Activated naive CD4-positive, alpha-beta T cell treated with anti-CD3 and anti-CD28 coated beads, Interleukin-2, amount 50 U/mL, for 72 hours (primary cell): ENCODE results near the gene DOK3. TPM values are rescaled to one million over a fixed set of nuclear protein-coding genes. Genes with fewer than 3 reads are reported as not detected.

Experiments used
- ATAC-seq, 2 donors: fragments of 150-1000 bp; cut with Tn5 transposase; 2 replicates each; pipeline ENCODE4 v1.10.0; 2021; ENCODE audit warnings: mild to moderate bottlenecking in 2 of 2, moderate library complexity in 2 of 2
- DNase-seq, 2 donors: peaks; one replicate each; pipeline ENCODE4 v3.0.0; 2021 to 2022; ENCODE audit warnings: low spot score in 2 of 2
- H3K27ac Mint-ChIP-seq, 2 donors: one replicate each; pipeline ENCODE4 v1.8.0; 2022; ENCODE audit warnings: mild to moderate bottlenecking in 2 of 2, mixed read lengths in 2 of 2
- H3K36me3 Mint-ChIP-seq, 2 donors: one replicate each; pipeline ENCODE4 v1.8.0; 2022; ENCODE audit warnings: mixed read lengths in 2 of 2
- H3K9me3 Mint-ChIP-seq, 2 donors: one replicate each; pipeline ENCODE4 v1.8.0; 2022; ENCODE audit warnings: mixed read lengths in 2 of 2
- total RNA-seq, 2 donors: library from RNA; stranded (reverse); gene quantifications; one replicate each; pipeline ENCODE4 v1.2.3, GENCODE V29; 2022

The DOK3 gene
- total RNA-seq, 2 donors from 2014 or later, result 1.8 to 14.9 TPM

DNA sequence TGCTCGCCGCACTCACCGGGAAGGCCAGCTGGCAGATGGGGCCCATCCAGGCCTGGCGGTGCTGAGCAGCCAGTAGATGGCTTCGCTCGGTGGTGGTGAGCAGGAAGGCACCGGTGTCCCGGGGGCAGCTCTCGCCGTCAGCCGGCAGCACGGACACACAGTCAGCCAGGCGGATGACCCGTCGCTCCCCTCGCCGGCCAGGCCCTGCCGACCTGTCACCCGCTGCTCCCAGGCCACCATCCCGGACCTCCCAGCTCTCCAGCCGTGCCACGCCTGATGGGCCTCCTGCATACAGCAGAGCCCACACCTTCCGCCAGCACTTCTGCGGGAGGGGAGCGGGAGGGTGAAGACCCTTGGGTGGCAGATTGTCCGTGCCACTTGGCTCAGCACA, 1.4 kb downstream of the DOK3 start:
- DNase-seq (no peak), ATAC-seq (no peak)
- H3K9me3 Mint-ChIP-seq, result no peaks in the 10 kb centered on the region
- H3K27ac Mint-ChIP-seq, result no peak overlapping the region
- H3K36me3 Mint-ChIP-seq, result peaks cover 5 to 13% of the 10 kb centered on the region in 2 donors

DNA sequence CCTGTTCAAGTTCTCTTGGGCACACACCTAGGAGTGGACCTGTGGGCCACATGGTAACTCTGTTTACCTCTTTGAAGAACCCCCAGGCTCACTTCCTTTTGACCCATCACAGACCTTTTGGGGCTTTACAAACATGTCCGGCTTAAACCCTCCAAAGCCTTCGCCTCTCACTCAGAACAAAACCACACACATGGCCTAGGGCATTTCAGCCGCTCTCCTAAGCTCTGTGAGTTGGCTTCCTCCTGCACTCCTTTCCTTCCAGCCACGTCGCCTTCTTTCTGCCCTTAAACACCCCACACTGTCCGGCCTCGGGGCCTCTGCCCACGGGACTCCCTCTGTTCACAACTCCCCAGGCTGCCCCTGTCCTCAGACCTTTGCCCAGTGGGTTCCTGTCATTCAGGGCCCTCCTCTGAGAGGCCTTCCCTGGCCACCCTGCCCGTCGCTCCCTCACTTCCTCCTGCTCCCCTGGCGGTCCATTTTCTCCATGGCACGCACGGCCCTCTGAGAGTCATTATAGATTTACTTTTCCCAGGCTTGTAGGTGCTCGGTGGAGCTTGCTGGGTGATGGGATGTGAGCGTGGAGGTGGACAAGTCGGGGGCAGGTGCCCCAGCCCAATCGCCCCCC, 1.9 kb downstream of the DOK3 start:
- DNase-seq (no peak), ATAC-seq (no peak)
- Mint-ChIP-seq H3K36me3 (peaks cover 0 to 8% of the 10 kb centered on the region in 2 donors), H3K27ac (no peak overlapping the region), H3K9me3 (no peaks in the 10 kb centered on the region)

DNA sequence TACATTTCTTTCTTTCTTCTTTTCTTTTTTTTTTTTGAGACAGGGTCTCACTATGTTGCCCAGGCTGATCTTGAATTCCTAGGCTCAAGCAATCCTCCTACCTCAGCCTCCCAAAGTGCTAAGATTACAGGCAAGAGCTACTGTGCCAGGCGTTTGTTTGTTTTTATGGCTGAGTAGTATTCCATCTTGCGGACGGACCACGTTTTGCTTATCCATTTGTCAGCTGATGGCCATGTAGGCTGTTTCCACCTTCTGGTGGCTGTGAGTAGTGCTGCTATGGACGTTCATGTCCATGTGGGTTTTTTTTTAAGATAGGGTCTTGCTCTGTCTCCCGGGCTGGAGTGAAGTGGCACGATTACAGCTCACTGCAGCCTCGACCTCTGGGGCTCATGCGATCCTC, 2.5 kb downstream of the DOK3 start:
- Mint-ChIP-seq H3K27ac (peak overlapping the region in 1 of 2 donors; percentile 88), H3K9me3 (no peaks in the 10 kb centered on the region), H3K36me3 (peaks cover 0 to 7% of the 10 kb centered on the region in 2 donors)
- no peak for DNase-seq
- ATAC-seq, result no peak

DNA sequence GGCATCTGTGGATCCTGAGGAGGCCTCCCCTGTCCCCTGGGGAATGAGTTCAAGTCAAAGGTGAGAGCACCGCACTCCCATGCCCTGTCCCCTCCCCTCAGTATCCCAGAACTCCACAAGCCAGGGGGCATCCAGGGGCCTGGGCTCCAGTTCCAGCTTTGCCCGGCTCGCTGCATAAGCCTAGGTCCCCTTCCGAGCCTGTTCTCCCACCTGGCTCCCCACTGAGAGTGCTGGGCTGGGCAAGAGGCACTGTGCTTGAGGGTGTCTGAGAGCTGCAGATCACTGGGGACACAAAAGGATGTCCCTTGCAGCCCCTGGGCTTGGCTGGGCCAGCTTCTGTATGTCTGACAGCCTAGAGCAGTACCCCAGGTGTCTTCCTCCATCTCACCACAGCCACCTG, 4.6 kb downstream of the DOK3 start:
- H3K36me3 Mint-ChIP-seq, result no peaks in the 10 kb centered on the region
- no peak for DNase-seq
- H3K27ac Mint-ChIP-seq, result no peak overlapping the region
- ATAC-seq, result no peak
- no peaks in the 10 kb centered on the region for H3K9me3 Mint-ChIP-seq

DNA sequence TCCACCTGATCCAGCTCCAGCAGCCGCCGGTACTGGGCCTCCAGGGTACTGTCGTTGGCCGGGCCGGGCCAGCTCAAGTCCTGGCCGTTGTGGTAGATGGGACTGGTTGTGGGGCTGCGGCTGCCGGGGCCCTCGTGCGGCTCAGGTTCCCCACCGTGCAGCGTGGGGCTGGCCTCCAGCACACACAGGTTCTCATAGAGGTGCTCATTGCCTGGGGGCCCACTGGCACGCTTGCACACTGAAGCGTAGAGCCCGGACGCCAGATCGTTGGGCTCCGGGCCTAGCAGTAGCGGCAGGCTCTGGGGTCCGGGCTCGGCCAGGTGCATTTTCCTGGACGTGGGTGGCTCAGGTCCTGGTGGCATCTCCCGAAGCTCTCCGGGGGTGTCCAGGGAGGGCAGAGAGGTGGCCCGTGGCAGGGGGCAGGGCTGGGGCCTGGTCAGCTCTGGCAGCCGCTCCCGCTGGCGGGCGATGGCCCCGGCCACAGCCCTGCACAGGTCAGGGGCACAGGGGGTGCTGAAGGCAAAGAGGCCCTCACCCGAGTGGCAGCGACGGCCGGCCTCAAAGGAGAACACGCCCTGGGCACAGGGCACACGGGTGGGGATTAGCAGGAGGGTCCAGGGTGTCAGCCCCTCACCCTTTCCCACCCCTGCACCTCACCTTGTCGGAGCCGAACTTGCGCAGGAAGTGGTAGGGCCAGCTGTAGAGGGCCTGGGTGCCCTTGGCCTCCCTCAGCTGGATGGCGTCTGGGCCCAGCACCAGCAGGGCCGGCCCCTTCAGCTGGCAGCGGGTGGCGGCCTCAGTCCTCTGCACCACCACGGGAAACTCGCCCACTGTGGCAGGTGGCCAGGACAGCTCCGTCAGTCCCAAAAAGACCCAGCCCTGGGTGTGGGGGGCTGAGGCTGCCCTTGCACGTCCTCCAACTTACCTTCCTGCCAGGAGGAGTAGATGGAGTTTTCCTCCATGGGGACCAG, 5.3 kb downstream of the DOK3 start:
- no peak overlapping the region for H3K27ac Mint-ChIP-seq
- DNase-seq, result no peak
- ATAC-seq, result no peak
- H3K36me3 Mint-ChIP-seq, result no peaks in the 10 kb centered on the region
- H3K9me3 Mint-ChIP-seq, result no peaks in the 10 kb centered on the region

DNA sequence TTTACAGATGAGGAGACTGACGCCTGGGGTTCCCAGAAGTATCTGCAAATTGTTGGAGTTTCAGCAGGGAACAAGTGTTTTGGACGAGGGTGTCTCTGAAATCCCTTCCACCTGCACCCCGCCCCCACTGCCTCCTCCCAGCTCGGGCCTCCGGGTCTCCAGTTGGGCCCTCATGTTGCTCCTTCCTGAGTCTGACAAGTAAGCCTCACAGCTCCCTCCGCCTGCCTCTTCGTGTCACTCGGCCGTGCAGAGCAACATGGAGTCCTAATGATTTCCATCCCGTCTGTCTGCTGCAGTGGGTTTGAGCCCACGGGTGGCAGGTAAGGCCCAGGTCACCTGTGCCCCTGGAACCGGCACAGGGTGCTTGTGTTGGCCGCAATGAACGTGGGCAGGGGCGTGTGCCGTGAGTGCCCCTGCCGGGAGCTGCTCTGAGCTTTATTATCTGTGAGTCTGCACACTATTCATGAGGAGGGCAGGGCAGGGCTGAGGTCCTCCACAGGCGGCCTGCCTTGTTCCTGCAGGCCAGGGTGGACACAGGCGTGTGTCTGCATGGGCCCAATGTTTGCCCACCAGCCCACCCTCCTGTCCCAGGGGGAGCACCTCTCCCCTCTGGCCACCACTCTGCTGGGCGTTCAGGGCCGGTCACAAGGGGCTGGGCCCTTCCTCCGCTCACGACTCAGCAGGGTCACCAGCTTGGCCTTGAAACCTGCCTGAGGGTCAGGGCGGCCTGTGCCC, 6.1 kb downstream of the DOK3 start:
- DNase-seq, result no peak
- Mint-ChIP-seq H3K27ac (no peak overlapping the region), H3K36me3 (no peaks in the 10 kb centered on the region), H3K9me3 (no peaks in the 10 kb centered on the region)
- no peak for ATAC-seq

DNA sequence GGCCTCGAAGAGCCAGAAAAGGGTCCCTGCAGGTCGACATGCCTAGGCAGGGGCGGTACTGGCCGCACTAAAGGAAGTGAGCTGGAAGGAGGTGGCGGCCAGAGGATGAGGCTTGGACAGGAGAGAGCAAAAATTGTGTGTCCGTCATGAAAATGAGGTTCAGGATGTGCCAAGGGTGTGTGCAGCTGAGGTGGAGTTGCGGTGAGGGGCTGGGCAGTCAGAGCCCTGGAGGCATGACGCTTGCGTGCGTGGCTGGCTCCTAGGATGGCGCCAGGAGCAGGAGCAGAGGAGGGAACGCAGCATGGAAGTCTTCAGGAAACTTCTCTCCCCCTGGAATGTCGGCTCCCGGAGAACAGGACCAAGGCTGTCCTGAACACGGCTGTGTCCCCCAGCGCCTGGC, 6.7 kb downstream of the DOK3 start:
- no peaks in the 10 kb centered on the region for H3K9me3 Mint-ChIP-seq
- ATAC-seq, result no peak

DNA sequence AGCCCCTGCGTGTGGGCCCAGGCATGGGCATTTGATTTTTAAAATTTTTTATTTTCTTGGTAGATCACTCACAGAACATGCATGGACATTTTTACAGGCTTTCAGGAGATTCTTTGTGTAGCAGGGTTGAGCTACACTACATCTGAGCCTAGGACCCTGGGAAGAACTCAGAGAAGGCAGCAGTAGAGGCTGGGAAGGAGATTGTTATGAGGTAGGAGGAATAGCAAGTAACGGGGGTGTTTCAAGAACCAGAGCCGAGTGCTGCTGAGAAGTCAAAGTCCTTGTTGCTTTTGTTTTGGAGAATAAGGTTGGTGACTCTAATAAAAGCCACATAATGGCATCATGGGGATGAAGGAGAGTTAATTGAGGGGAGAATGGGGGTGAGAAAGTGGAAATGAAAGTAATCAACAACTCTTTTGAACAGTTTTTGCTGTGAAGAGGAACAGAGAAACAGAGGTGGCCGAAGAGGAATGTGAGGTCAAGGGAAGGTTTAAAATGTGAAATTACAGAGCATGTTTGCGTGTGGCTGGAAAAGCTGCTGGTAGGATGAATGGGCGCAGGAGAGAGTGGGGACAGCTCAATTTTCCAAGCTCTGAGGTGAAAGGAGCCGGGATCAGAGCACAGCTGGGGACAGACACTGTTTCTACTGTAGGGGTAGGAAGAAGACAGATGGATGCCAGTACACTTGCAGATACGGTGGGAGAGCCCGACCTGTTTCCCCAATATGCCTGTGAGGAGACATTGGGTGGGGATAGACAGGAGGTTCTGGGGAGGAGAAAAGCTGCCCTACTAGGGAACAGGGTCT, 7.5 kb downstream of the DOK3 start:
- H3K9me3 Mint-ChIP-seq, result no peaks in the 10 kb centered on the region
- ATAC-seq, result no peak
- no peaks in the 10 kb centered on the region for H3K36me3 Mint-ChIP-seq
- H3K27ac Mint-ChIP-seq, result no peak overlapping the region
- DNase-seq, result no peak

More for the DNA sequence above, 6.7 kb downstream of the DOK3 start:
- no peaks in the 10 kb centered on the region for H3K36me3 Mint-ChIP-seq
- DNase-seq, result no peak
- no peak overlapping the region for H3K27ac Mint-ChIP-seq

DNA sequence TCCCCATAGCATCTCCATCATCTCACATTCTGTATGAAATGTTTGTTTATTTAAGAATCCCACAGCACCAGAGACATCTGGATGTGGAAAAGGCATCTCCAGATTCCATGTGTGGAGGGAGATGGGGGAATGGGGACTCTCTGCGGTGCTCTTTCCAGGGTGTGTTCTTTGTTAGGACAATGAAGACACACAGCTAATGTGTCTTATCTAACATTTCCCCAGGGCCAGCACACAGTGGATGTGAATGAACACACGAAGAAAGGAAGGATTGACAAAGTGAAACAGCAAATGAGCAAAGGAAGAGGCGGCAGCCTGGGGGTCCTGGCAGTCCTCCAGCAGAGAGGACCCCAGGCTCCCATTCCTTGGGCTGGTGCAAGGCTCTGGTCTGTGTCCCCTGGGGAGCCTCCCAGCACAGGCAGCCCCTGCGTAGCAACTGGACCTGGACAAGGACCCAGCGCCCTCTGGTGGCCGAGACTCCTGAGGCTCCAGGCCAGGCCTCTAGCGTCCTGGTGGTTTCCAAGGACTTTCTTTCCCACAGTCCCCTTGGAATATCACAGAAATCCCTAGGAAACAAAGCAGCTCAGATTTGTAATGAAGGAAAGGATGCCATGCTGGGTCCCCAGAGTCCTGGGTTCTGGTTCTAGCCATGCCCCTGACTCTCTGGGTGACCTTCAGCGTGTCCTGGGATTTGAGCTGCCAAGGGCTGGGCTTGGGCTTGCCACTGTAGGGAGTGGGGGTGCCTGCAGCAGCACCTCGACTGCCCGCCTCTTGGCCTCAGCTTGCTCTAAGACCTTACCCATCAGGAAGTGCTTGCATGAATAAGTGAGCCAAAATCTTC, 8.7 kb downstream of the DOK3 start:
- peak; percentile 27 to 34 for ATAC-seq

DNA sequence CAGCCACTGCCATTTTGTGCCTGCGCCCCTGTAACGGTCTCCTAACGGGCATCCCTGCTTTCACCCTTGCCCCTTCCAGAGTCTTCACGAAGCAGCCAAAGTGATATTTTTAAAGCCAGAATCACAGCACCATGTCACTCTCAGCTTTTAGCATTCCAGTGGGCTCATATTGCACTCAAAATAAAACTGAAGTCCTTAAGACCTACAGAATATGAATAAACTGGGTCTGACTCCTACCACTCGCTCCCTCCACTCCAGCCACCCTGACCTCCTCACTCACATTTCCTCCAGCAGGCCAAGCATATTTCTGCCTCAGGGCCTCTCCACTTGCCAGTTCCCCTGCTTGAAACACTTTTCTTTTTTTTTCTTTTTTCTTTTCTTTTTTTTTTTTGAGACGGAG, 9.8 kb downstream of the DOK3 start:
- DNase-seq, result no peak
- H3K27ac Mint-ChIP-seq, result no peak overlapping the region
- ATAC-seq, result no peak
- H3K36me3 Mint-ChIP-seq, result no peaks in the 10 kb centered on the region
- no peaks in the 10 kb centered on the region for H3K9me3 Mint-ChIP-seq

More for the DNA sequence above, 8.7 kb downstream of the DOK3 start:
- no peaks in the 10 kb centered on the region for H3K36me3 Mint-ChIP-seq
- H3K9me3 Mint-ChIP-seq, result no peaks in the 10 kb centered on the region
- peak; percentile 77 to 92 for DNase-seq
- no peak overlapping the region for H3K27ac Mint-ChIP-seq

DNA sequence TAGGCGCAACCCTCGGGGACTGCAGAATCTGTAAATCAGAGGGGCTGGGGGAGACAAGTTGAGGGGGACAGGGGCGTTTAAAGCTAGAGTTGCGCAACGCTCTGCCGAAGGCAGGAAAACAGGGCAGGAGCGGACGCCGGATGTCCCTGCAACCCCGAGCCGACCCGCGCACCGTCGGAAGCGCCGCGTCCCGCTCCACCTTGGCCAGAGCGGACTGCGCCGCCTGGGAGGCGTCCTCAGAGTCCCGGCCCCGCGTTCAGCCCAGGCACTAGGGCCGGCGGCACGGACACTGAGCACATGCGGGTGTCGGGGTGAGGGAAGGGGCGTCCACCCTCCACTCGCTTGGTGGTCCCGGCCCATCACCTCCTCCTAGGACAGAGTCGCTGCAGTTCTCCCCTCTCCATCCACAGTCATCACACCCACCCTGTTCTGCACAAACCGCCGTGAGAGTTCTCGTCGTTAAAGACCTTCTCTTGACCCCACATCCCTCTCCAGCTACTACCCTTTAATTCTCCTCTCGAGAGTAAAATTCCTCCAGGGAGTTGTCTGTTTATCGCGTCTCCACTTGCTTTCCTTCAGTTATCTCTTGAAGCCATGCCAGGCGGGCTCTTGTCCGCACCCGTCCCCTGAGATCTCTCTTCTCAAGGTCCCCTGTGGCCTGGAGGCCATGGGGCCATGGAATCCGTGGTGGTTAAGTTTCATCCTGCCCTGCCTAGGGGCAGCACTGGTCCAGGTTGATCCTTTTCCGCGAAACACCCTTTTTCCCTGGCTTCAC, 11.4 kb downstream of the DOK3 start:
- peak in 1 of 2 donors; percentile 67 for DNase-seq

DNA sequence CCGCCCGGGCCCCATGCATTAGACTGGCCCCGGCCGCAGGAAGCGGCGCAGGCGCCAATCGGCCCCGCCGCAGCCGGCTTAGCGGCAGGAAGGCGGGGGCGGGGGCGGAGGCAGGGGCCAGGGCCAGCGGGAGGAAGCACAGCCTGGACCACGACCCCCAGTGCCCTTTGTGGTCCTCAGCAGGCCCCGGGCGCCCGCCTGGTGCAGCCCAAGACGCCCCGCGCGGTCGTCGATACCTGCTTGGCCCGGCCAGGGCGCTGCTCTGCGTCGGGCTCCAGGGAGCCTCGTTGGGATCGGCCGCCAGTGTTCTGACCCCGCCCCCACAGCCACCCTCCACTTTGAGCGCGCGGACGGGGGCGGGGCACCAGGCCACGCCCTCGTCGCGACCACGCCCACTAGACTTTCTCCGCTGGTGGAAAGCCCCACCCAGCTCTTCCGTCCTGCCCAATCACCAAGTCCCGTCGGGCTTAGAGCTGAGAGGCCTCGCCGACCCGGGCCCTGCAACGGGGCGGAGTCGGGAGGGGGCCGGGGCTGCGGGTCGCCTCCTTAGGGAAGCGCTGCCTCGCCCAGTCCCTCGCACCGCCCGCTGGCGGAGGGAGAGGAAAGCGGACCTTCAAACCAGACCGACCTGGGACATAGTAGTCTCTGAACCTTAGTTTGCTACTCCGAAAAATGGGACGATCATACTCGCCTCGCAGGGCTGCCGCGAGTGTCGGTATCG, 12.2 kb downstream of the DOK3 start, which contains the start of gene PDLIM7:
Gene PDLIM7 (minus strand): TSS at position 313 of the 721 bp plus-strand sequence. CDS start 1,092 bp downstream, outside the sequence.
- peak; percentile 81 to 91 for ATAC-seq
- peak; percentile 96 to 98 for DNase-seq
- H3K36me3 Mint-ChIP-seq, result no peaks in the 10 kb centered on the region
- H3K9me3 Mint-ChIP-seq, result no peaks in the 10 kb centered on the region
- peak within 1 kb of the TSS; percentile 67 to 70 for H3K27ac Mint-ChIP-seq

More for the DNA sequence above, 11.4 kb downstream of the DOK3 start:
- H3K27ac Mint-ChIP-seq, result peak overlapping the region; percentile 67 to 70
- no peaks in the 10 kb centered on the region for H3K9me3 Mint-ChIP-seq
- H3K36me3 Mint-ChIP-seq, result no peaks in the 10 kb centered on the region
- ATAC-seq, result peak; percentile 7 to 24

DNA sequence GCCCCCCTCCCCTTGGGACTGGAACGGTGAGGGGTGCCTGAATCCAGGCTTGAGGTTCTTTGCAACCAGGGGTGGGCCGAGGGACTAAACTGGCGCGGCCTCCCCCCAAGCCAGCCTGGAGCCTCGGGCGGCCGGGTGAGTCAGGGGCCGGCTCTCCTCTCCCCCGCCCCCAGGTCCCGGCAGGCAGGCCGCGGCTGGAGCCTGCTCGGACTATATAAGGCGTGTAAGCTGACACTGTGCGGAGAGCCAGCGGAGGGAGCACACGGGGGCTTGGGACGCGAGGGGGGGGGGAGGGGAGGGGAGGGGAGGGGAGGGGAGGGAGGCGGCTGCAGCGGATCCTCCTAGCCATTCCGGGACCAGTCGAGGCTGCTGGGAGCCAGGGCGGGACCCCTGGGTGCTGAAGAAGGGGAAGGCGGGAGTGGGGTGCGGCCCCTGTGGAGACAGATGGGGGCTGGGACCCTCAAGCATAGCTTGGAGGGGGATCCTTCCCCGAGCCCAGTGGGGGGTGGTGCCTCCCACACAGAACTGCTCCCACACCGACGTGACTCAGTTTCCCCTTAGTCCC, 12.8 kb downstream of the DOK3 start:
- no peaks in the 10 kb centered on the region for H3K36me3 Mint-ChIP-seq
- no peak overlapping the region for H3K27ac Mint-ChIP-seq
- H3K9me3 Mint-ChIP-seq, result no peaks in the 10 kb centered on the region
- DNase-seq, result no peak
- ATAC-seq, result peak in 1 of 2 donors; percentile 8
